ENCODE data around the gene RIPPLY2.

GRCh38 chr6:83889621-83890020, 36.5 kb downstream of the RIPPLY2 start:
- TF ChIP-seq POLR2AphosphoS5 (IDR thresholded peaks at IDR 0.05; ENCODE audit: low read depth, low read length) (no peak), POLR2A (IDR thresholded peaks at IDR 0.05; ENCODE audit: low read depth, low read length) (no peak), TAF1 (IDR thresholded peaks at IDR 0.05; ENCODE audit: borderline replicate concordance, low read depth, low read length) (no peak)

Data from GM12892 (cell line).